Ishikawa (cell line): ENCODE data around the gene CCDC93.

Experiments
- CEBPB ChIP-seq: IDR thresholded peaks from 2 replicates; pipeline ENCODE4 v1.6.1; 2012
- CREB1 ChIP-seq: IDR thresholded peaks from 2 replicates; pipeline ENCODE4 v1.6.1; 2012; ENCODE audit warnings: low read depth
- EGR1 ChIP-seq: IDR thresholded peaks from 2 replicates; pipeline ENCODE4 v1.6.1; 2012
- EP300 ChIP-seq: IDR thresholded peaks from 2 replicates; pipeline ENCODE4 v1.6.1; 2012; ENCODE audit warnings: borderline replicate concordance
- FOXM1 ChIP-seq: IDR thresholded peaks from 2 replicates; pipeline ENCODE4 v1.6.1; 2012; ENCODE audit warnings: low read depth, borderline replicate concordance
- MAX ChIP-seq: IDR thresholded peaks from 2 replicates; pipeline ENCODE4 v1.6.1; 2012
- NFIC ChIP-seq: IDR thresholded peaks from 2 replicates; pipeline ENCODE4 v1.6.1; 2012
- RAD21 ChIP-seq: IDR thresholded peaks from 2 replicates; pipeline ENCODE4 v1.6.1; 2012; ENCODE audit warnings: low read depth
- REST ChIP-seq: IDR thresholded peaks from 2 replicates; pipeline ENCODE4 v1.6.1; 2012; ENCODE audit warnings: low read depth, mild to moderate bottlenecking
- TAF1 ChIP-seq: IDR thresholded peaks from 2 replicates; pipeline ENCODE4 v1.6.1; 2012; ENCODE audit warnings: low read depth, mild to moderate bottlenecking
- TCF12 ChIP-seq: IDR thresholded peaks from 2 replicates; pipeline ENCODE4 v1.6.1; 2012; ENCODE audit warnings: low read depth
- TEAD4 ChIP-seq: IDR thresholded peaks from 2 replicates; pipeline ENCODE4 v1.6.1; 2012
- USF1 ChIP-seq: IDR thresholded peaks from 2 replicates; pipeline ENCODE4 v1.6.1; 2012
- YY1 ChIP-seq: IDR thresholded peaks from 2 replicates; pipeline ENCODE4 v1.6.1; 2012; ENCODE audit warnings: low read depth
- ZBTB7A ChIP-seq: IDR thresholded peaks from 2 replicates; pipeline ENCODE4 v1.6.1; 2012; ENCODE audit warnings: low read depth

Gene CCDC93

GRCh38 chr2:118006861-118007260 lies 7.0 kb downstream of the CCDC93 start:
- no peak for TF ChIP-seq RAD21
- no peak for TF ChIP-seq YY1
- no peak for TF ChIP-seq MAX
- no peak for TF ChIP-seq NFIC
- no peak for TF ChIP-seq TCF12
- no peak for TF ChIP-seq EP300

GRCh38 chr2:118006326-118006725 lies 7.5 kb downstream of the CCDC93 start:
- TF ChIP-seq EP300 (no peak), ZBTB7A (no peak)

GRCh38 chr2:118003396-118003824 lies 10.5 kb downstream of the CCDC93 start:
- TF ChIP-seq RAD21 (peak; percentile 63), EGR1 (no peak), MAX (no peak), EP300 (no peak), USF1 (peak; percentile 94), TCF12 (no peak), CEBPB (no peak)

- TF ChIP-seq NFIC (no peak), RAD21 (no peak), USF1 (no peak), TAF1 (no peak), CREB1 (no peak), CEBPB (no peak), TEAD4 (no peak), ZBTB7A (no peak), REST (no peak), TCF12 (no peak), EP300 (no peak), YY1 (no peak), MAX (no peak), FOXM1 (no peak), EGR1 (no peak)
These were observed 13.8 kb downstream of the CCDC93 start for GRCh38 chr2:118000041-118000440.

GRCh38 chr2:117997872-117998454 lies 15.9 kb downstream of the CCDC93 start:
- TF ChIP-seq TAF1 (no peak), CREB1 (no peak), YY1 (no peak), NFIC (no peak), TCF12 (no peak)

- TF ChIP-seq CEBPB (no peak), REST (no peak), NFIC (no peak), EP300 (no peak), YY1 (no peak), USF1 (no peak), TEAD4 (no peak), FOXM1 (no peak), MAX (no peak), EGR1 (no peak), TCF12 (no peak), TAF1 (no peak), CREB1 (no peak), RAD21 (no peak)
These were observed 17.3 kb downstream of the CCDC93 start for GRCh38 chr2:117996525-117996924.
